ENCODE data around the gene AGMO. TPM values are rescaled to one million over a fixed set of nuclear protein-coding genes. Genes with fewer than 3 reads are reported as not detected.

The AGMO gene
- polyA plus RNA-seq, 1 donor, result 12.7 TPM

GRCh38 chr7:15567036-15567435 lies 5.2 kb upstream of the AGMO start:
- H3K27me3 ChIP-seq (ENCODE audit: control insufficient read depth, insufficient read depth, low read length), result no peaks in the 10 kb centered on the region
- no CpG with 5 or more reads among the region's 3 CpGs for WGBS (ENCODE audit: insufficient coverage, low lambda C conversion rate)
- H3K36me3 ChIP-seq (ENCODE audit: control insufficient read depth, insufficient read depth, low read length), result no peaks in the 10 kb centered on the region
- H3K4me3 ChIP-seq (ENCODE audit: low read length), result no peak overlapping the region
- H3K4me1 ChIP-seq (ENCODE audit: control insufficient read depth, insufficient read depth, low read length), result no peaks in the 10 kb centered on the region
- no peaks in the 10 kb centered on the region for H3K9me3 ChIP-seq (ENCODE audit: control insufficient read depth, low read depth, low read length)
- no peak overlapping the region for H3K27ac ChIP-seq (ENCODE audit: low read length)
- no peak for DNase-seq

GRCh38 chr7:15566476-15566875 lies 4.7 kb upstream of the AGMO start:
- no peak overlapping the region for H3K4me3 ChIP-seq (ENCODE audit: low read length)
- WGBS (ENCODE audit: insufficient coverage, low lambda C conversion rate), result no CpG with 5 or more reads among the region's 5 CpGs
- H3K27ac ChIP-seq (ENCODE audit: low read length), result no peak overlapping the region
- H3K36me3 ChIP-seq (ENCODE audit: control insufficient read depth, insufficient read depth, low read length), result no peaks in the 10 kb centered on the region
- no peak for DNase-seq
- H3K27me3 ChIP-seq (ENCODE audit: control insufficient read depth, insufficient read depth, low read length), result no peaks in the 10 kb centered on the region
- no peaks in the 10 kb centered on the region for H3K9me3 ChIP-seq (ENCODE audit: control insufficient read depth, low read depth, low read length)
- no peaks in the 10 kb centered on the region for H3K4me1 ChIP-seq (ENCODE audit: control insufficient read depth, insufficient read depth, low read length)

DNA sequence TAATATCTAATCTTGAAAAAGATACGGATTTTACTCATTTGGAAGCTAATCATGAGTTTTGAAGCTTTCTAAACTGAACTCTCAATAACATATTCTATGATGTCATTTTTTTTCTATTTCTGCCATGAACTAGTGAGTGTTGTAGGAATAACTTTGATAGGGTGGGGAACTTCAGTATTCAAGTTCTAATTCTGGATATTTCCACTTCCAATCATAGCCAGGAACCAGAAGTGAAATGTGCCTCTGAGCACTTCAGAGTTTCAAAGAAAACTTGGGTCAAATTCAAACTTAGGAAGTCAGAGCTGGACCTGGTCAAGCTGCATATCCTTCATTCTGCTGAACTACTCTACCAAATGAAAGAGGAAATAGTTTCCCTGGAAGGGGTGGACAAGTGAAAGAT lies 847 bp downstream of the AGMO start:
- Histone ChIP-seq H3K36me3 (ENCODE audit: control insufficient read depth, insufficient read depth, low read length) (no peaks in the 10 kb centered on the region), H3K9me3 (ENCODE audit: control insufficient read depth, low read depth, low read length) (no peaks in the 10 kb centered on the region), H3K4me3 (ENCODE audit: low read length) (peak overlapping the region; percentile 32), H3K27me3 (ENCODE audit: control insufficient read depth, insufficient read depth, low read length) (no peaks in the 10 kb centered on the region), H3K27ac (ENCODE audit: low read length) (peak overlapping the region; percentile 82), H3K4me1 (ENCODE audit: control insufficient read depth, insufficient read depth, low read length) (no peaks in the 10 kb centered on the region)
- peak in 1 of 2 donors; percentile 19 for DNase-seq
- 86% methylated on average over 1 of the region's 1 CpG for WGBS (ENCODE audit: insufficient coverage, low lambda C conversion rate)

DNA sequence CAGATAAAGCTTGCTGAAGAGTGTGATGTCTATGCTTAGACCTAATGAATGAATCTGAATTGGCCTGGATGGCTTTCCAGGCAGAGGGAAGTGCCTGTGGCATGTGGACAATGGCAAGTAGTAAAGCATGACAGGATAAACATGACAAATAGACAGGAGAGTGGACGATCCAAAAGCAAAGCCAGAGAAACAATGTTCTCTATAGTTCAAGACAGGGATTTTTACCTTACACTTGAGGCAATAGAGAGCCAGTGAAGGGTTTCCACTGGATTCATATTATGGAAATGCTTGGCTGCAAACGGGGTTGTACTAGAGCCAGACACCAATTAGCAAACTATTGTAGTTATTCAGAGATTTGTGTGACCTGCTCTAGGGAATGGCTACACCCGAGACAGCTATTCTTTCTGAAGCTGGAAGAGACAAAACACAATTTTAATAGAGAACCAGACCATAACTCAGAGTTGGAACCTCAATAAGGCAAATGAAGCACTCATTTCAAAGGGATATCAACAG lies 2.3 kb downstream of the AGMO start:
- no peaks in the 10 kb centered on the region for H3K4me1 ChIP-seq (ENCODE audit: control insufficient read depth, insufficient read depth, low read length)
- H3K4me3 ChIP-seq (ENCODE audit: low read length), result no peak overlapping the region
- no peak for DNase-seq
- no peak overlapping the region for H3K27ac ChIP-seq (ENCODE audit: low read length)
- H3K36me3 ChIP-seq (ENCODE audit: control insufficient read depth, insufficient read depth, low read length), result no peaks in the 10 kb centered on the region
- no peaks in the 10 kb centered on the region for H3K9me3 ChIP-seq (ENCODE audit: control insufficient read depth, low read depth, low read length)
- 75% methylated on average over 2 of the region's 3 CpGs for WGBS (ENCODE audit: insufficient coverage, low lambda C conversion rate)
- no peaks in the 10 kb centered on the region for H3K27me3 ChIP-seq (ENCODE audit: control insufficient read depth, insufficient read depth, low read length)

DNA sequence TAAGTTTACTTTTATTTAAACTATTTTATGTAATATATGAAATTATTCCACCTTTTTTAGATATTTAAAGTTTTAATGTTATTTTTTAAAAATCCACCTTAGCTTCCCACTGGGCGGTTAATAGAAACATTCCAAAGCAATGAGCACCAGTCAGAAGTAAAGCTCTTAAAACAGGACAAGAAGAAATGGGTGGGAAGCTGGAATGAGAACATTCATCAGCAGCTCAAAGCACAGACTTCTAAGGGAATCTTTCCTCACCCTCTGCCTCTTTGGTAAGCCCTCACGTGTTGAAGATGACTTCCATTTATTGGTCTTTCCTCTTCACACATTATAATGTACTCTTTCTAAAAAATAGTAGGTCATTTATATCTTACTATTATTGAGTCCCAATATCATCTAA lies 3.1 kb downstream of the AGMO start:
- Histone ChIP-seq H3K9me3 (ENCODE audit: control insufficient read depth, low read depth, low read length) (no peaks in the 10 kb centered on the region), H3K27me3 (ENCODE audit: control insufficient read depth, insufficient read depth, low read length) (no peaks in the 10 kb centered on the region), H3K4me3 (ENCODE audit: low read length) (no peak overlapping the region), H3K27ac (ENCODE audit: low read length) (no peak overlapping the region), H3K4me1 (ENCODE audit: control insufficient read depth, insufficient read depth, low read length) (no peaks in the 10 kb centered on the region), H3K36me3 (ENCODE audit: control insufficient read depth, insufficient read depth, low read length) (no peaks in the 10 kb centered on the region)
- 86% methylated on average over 1 of the region's 2 CpGs for WGBS (ENCODE audit: insufficient coverage, low lambda C conversion rate)
- no peak for DNase-seq

DNA sequence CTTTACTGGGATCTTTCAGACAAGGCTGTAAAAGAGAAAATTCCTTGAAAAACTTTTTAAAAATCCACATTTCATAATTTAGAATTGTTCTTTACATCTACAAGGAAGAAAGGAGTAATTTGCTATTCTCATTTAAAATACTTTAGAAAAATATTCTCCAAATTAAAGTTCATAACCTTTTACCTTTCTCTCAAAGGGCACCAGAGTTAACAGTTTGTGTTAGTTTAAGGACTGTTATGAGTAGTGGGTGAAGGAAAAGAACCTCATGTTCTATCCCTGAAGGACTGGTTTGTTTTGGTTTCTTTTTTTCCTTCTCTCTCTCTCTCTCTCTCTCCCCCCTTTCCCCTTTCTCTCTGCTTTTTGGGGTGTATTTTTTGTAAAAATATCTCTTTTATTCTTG lies 4.1 kb downstream of the AGMO start:
- H3K4me3 ChIP-seq (ENCODE audit: low read length), result no peak overlapping the region
- H3K27me3 ChIP-seq (ENCODE audit: control insufficient read depth, insufficient read depth, low read length), result no peaks in the 10 kb centered on the region
- no peaks in the 10 kb centered on the region for H3K36me3 ChIP-seq (ENCODE audit: control insufficient read depth, insufficient read depth, low read length)
- no peak for DNase-seq
- no peaks in the 10 kb centered on the region for H3K4me1 ChIP-seq (ENCODE audit: control insufficient read depth, insufficient read depth, low read length)
- no peak overlapping the region for H3K27ac ChIP-seq (ENCODE audit: low read length)
- H3K9me3 ChIP-seq (ENCODE audit: control insufficient read depth, low read depth, low read length), result no peaks in the 10 kb centered on the region

DNA sequence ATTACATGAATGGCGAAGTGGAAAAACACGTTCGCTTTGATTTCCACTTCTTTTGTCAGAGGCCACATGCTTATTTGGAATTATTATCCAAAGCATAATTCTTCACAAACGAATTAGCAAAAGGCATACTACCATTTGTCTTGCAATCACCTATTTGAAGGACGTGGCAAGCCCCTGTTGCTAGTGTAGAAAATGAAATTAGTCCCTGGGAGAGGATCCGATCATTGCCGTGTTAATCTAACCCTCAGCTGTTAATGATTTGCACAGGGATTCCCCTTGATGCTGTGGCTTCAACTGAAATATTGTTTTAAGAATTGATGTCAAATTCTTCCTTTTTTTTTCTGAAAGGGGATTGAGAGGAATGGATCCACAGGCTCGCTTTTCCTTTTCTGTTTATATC lies 4.6 kb downstream of the AGMO start:
- Histone ChIP-seq H3K36me3 (ENCODE audit: control insufficient read depth, insufficient read depth, low read length) (no peaks in the 10 kb centered on the region), H3K4me1 (ENCODE audit: control insufficient read depth, insufficient read depth, low read length) (no peaks in the 10 kb centered on the region), H3K27me3 (ENCODE audit: control insufficient read depth, insufficient read depth, low read length) (no peaks in the 10 kb centered on the region), H3K27ac (ENCODE audit: low read length) (no peak overlapping the region), H3K4me3 (ENCODE audit: low read length) (no peak overlapping the region), H3K9me3 (ENCODE audit: control insufficient read depth, low read depth, low read length) (no peaks in the 10 kb centered on the region)
- 70% methylated on average over 2 of the region's 8 CpGs for whole genome bisulfite sequencing (ENCODE audit: insufficient coverage, low lambda C conversion rate)
- peak in 1 of 2 donors; percentile 13 for DNase-seq

DNA sequence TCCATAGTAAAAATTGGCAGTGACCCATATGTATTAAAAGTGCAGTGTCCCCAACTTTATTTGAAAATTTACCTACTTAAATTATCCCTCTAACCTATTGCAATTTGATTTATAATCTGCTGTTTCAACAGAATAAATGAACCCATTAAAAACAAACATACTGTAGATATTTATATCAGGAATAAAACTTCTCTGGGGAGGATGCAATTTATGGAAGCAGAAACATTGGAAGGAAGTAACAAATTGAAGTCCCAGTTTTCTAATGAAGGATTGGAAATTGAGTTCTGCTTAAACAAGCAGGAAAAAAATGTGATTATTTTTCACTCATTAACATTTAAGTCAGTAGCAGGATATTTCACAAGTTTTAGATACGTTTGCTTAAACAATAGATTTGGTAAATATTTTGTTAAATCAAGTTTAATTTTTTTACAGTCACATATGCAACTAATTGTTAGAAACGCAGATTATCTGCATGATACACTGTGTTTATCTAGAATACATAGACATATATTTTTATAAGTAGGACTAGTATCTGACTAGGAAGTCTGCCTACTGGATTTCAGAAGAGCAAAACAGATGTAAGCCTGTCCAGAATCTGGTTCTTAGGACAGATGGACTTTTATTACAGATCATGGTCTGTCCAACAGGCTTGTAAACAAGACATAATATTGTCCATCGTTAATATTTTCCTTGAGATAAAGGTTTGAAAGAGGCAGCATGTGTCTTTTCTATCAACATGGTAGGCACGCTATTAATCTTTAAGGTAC lies 5.3 kb downstream of the AGMO start:
- Histone ChIP-seq H3K36me3 (ENCODE audit: control insufficient read depth, insufficient read depth, low read length) (no peaks in the 10 kb centered on the region), H3K27ac (ENCODE audit: low read length) (no peak overlapping the region), H3K4me1 (ENCODE audit: control insufficient read depth, insufficient read depth, low read length) (no peaks in the 10 kb centered on the region), H3K4me3 (ENCODE audit: low read length) (no peak overlapping the region), H3K9me3 (ENCODE audit: control insufficient read depth, low read depth, low read length) (no peaks in the 10 kb centered on the region), H3K27me3 (ENCODE audit: control insufficient read depth, insufficient read depth, low read length) (no peaks in the 10 kb centered on the region)
- no peak for DNase-seq
- WGBS (ENCODE audit: insufficient coverage, low lambda C conversion rate), result 25% methylated on average over 4 of the region's 4 CpGs

DNA sequence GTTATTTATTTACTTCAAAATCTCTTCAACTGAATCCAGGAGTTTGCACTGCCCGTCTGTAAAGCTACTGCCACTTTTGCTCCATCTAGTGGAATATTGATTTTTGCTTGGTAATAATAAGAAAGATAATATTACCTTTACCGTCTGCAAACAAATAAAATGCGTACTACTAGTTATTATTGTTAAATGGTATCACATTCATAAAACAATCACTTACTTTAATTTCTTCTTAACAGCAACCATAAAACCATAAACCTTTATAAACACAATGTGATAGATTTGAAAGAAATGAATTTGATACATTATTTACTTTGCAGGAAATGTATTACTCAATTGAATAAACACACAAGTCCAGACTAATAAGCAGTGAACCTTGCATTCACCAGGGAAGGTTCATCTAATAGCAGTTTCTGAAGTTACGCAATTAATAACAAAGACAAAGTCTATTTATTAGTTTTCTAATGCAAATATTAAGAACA lies 6.4 kb downstream of the AGMO start:
- Histone ChIP-seq H3K36me3 (ENCODE audit: control insufficient read depth, insufficient read depth, low read length) (no peaks in the 10 kb centered on the region), H3K27ac (ENCODE audit: low read length) (no peak overlapping the region), H3K27me3 (ENCODE audit: control insufficient read depth, insufficient read depth, low read length) (no peaks in the 10 kb centered on the region), H3K4me3 (ENCODE audit: low read length) (no peak overlapping the region), H3K4me1 (ENCODE audit: control insufficient read depth, insufficient read depth, low read length) (no peaks in the 10 kb centered on the region), H3K9me3 (ENCODE audit: control insufficient read depth, low read depth, low read length) (no peaks in the 10 kb centered on the region)
- DNase-seq, result peak in 1 of 2 donors; percentile 70
- 15% methylated on average over 3 of the region's 4 CpGs for WGBS (ENCODE audit: insufficient coverage, low lambda C conversion rate)

DNA sequence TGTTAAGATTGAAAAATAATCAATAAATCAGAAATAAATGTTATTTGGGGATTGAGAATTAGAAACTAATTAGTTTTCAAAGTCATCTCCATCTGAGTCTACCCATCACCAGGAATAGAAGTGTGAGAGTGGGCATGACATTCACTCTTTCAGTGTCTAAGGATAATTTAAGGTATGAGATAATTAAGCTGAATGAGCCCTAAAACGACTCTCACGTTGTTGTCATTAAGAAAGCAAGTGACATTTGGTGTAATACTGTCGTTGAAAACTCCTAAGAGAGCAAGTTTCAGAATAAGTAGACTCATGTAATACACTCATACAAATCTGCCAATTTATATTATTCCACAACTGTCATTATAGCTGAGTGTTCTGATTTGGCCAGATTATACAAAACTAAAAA lies 7.1 kb downstream of the AGMO start:
- no CpG with 5 or more reads among the region's 3 CpGs for WGBS (ENCODE audit: insufficient coverage, low lambda C conversion rate)
- no peaks in the 10 kb centered on the region for H3K36me3 ChIP-seq (ENCODE audit: control insufficient read depth, insufficient read depth, low read length)
- no peaks in the 10 kb centered on the region for H3K4me1 ChIP-seq (ENCODE audit: control insufficient read depth, insufficient read depth, low read length)
- H3K9me3 ChIP-seq (ENCODE audit: control insufficient read depth, low read depth, low read length), result no peaks in the 10 kb centered on the region
- no peak for DNase-seq
- no peak overlapping the region for H3K4me3 ChIP-seq (ENCODE audit: low read length)
- H3K27me3 ChIP-seq (ENCODE audit: control insufficient read depth, insufficient read depth, low read length), result no peaks in the 10 kb centered on the region
- no peak overlapping the region for H3K27ac ChIP-seq (ENCODE audit: low read length)

DNA sequence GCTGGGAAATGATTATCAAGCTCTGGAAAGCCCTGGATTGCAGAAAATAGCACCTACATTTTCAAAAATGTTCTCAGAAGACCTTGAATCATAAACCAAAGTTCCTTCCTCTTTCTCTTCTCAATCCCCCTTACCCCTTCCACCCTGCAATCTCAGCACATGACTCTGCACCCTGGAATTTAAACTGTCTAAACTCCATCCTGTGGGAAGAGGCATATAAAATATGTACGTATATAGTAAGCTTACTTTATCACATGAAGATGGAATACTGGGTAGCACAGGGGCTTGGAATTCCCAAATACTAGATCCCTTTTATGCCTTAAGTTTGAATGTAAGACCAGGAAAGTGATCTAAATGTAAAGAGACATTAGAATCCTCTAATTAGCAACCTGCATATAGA lies 7.7 kb downstream of the AGMO start:
- WGBS (ENCODE audit: insufficient coverage, low lambda C conversion rate), result no CpG with 5 or more reads among the region's 1 CpG
- Histone ChIP-seq H3K36me3 (ENCODE audit: control insufficient read depth, insufficient read depth, low read length) (no peaks in the 10 kb centered on the region), H3K27ac (ENCODE audit: low read length) (no peak overlapping the region), H3K27me3 (ENCODE audit: control insufficient read depth, insufficient read depth, low read length) (no peaks in the 10 kb centered on the region), H3K9me3 (ENCODE audit: control insufficient read depth, low read depth, low read length) (no peaks in the 10 kb centered on the region), H3K4me1 (ENCODE audit: control insufficient read depth, insufficient read depth, low read length) (no peaks in the 10 kb centered on the region), H3K4me3 (ENCODE audit: low read length) (no peak overlapping the region)
- peak in 1 of 2 donors; percentile 47 for DNase-seq
